SK-N-SH treated with all-trans-retinoic acid at 6 μM for 48 hours (cell line): Measurements from ENCODE around the gene FAM98A.

ENCODE experiments used
- ARNTL ChIP-seq: fragments of 450-650 bp; formaldehyde crosslinking; IDR thresholded peaks from 2 replicates; pipeline ENCODE4 v1.5.0; 2020; ENCODE audit warnings: low read depth, mild to moderate bottlenecking, moderate library complexity, borderline replicate concordance
- BACH2 ChIP-seq: fragments of 250-450 bp; sonication (Bioruptor Pico); IDR thresholded peaks from 2 replicates; pipeline ENCODE4 v1.9.0; 2021; ENCODE audit warnings: mild to moderate bottlenecking, borderline replicate concordance
- ESRRG ChIP-seq: fragments of 250-450 bp; sonication (Bioruptor Pico); IDR thresholded peaks from 2 replicates; pipeline ENCODE4 v1.6.1; 2021; ENCODE audit warnings: mild to moderate bottlenecking
- OSR1 ChIP-seq: fragments of 250-450 bp; sonication (Bioruptor Pico); IDR thresholded peaks from 2 replicates; pipeline ENCODE4 v1.8.0; 2022; ENCODE audit warnings: moderate library complexity, mild to moderate bottlenecking, inconsistent platforms
- PATZ1 ChIP-seq: fragments of 250-450 bp; sonication (Bioruptor Pico); IDR thresholded peaks from 2 replicates; pipeline ENCODE4 v1.8.0; 2020; ENCODE audit warnings: mild to moderate bottlenecking, moderate library complexity, borderline replicate concordance
- ZFP30 ChIP-seq: fragments of 450-650 bp; formaldehyde crosslinking; IDR thresholded peaks from 2 replicates; pipeline ENCODE4 v1.5.0; 2022; ENCODE audit warnings: mild to moderate bottlenecking, moderate library complexity
- ZNF70 ChIP-seq: fragments of 450-650 bp; formaldehyde crosslinking; IDR thresholded peaks from 2 replicates; pipeline ENCODE4 v1.5.0; 2020; ENCODE audit warnings: mild to moderate bottlenecking, moderate library complexity
- TF ChIP-seq, protein P1 (sequence below): fragments of 250-450 bp; sonication (Bioruptor Pico); IDR thresholded peaks from 2 replicates; pipeline ENCODE4 v1.5.1; 2020; ENCODE audit warnings: low read depth, mild to moderate bottlenecking, moderate library complexity
- TF ChIP-seq, protein P2 (sequence below): fragments of 250-450 bp; sonication (Bioruptor Pico); IDR thresholded peaks from 2 replicates; pipeline ENCODE4 v1.8.0; 2021; ENCODE audit warnings: low read depth, mild to moderate bottlenecking, moderate library complexity, borderline replicate concordance

DNA sequence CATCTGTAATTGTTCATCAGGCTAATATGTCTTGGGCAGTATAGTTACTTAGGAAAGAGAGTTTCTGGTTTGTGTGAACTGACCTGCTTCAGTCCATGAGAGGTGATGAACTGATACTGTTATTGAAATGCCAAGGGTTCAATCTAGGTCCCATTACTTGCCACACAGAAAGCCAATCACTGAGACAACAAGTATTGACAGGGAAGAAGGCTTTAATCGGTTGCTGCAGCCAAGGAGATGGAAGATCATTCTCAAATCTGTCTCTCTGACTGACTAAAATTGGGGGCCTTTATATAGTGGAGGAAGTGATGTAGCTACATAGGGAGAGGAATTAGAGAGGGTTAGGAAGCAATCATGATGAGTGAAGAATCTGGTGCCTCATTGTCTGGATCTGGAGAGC is 19.9 kb upstream of the FAM98A start:
- no peak for TF ChIP-seq ZNF70
- no peak for TF ChIP-seq ESRRG (CRISPR knock-in tag)
- TF ChIP-seq PATZ1 (CRISPR knock-in tag) = no peak
- TF ChIP-seq ARNTL (CRISPR knock-in tag) = no peak
- TF ChIP-seq, protein P1, sequence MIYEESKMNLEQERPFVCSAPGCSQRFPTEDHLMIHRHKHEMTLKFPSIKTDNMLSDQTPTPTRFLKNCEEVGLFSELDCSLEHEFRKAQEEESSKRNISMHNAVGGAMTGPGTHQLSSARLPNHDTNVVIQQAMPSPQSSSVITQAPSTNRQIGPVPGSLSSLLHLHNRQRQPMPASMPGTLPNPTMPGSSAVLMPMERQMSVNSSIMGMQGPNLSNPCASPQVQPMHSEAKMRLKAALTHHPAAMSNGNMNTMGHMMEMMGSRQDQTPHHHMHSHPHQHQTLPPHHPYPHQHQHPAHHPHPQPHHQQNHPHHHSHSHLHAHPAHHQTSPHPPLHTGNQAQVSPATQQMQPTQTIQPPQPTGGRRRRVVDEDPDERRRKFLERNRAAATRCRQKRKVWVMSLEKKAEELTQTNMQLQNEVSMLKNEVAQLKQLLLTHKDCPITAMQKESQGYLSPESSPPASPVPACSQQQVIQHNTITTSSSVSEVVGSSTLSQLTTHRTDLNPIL = no peak
- TF ChIP-seq ZFP30 (CRISPR knock-in tag) = no peak
- TF ChIP-seq BACH2 = no peak
- TF ChIP-seq, protein P2, sequence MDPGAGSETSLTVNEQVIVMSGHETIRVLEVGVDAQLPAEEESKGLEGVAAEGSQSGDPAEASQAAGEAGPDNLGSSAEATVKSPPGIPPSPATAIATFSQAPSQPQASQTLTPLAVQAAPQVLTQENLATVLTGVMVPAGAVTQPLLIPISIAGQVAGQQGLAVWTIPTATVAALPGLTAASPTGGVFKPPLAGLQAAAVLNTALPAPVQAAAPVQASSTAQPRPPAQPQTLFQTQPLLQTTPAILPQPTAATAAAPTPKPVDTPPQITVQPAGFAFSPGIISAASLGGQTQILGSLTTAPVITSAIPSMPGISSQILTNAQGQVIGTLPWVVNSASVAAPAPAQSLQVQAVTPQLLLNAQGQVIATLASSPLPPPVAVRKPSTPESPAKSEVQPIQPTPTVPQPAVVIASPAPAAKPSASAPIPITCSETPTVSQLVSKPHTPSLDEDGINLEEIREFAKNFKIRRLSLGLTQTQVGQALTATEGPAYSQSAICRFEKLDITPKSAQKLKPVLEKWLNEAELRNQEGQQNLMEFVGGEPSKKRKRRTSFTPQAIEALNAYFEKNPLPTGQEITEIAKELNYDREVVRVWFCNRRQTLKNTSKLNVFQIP (CRISPR knock-in tag) = no peak
- TF ChIP-seq OSR1 (CRISPR knock-in tag) = no peak
